ENCODE data around the gene CRKL. TPM values are rescaled to one million over a fixed set of nuclear protein-coding genes. Genes with fewer than 3 reads are reported as not detected.

Gene CRKL
- total and polyA plus RNA-seq, 4 donors, result 12.0 to 45.5 (median 22.6) TPM

GRCh38 chr22:20909543-20910303 lies 7.5 kb upstream of the CRKL start:
- Histone ChIP-seq H3K27ac (ENCODE audit: low read depth in 1 of 2, low read length in 2 of 2) (no peak overlapping the region), H3K36me3 (ENCODE audit: control insufficient read depth in 4 of 4, insufficient read depth in 3 of 4, low read depth in 1 of 4, low read length in 3 of 4) (no peaks in the 10 kb centered on the region), H3K4me3 (ENCODE audit: low read depth in 1 of 3, low read length in 3 of 3) (no peak overlapping the region), H3K9ac (ENCODE audit: low read depth in 1 of 2, low read length in 2 of 2) (no peak overlapping the region), H3K27me3 (ENCODE audit: control insufficient read depth in 4 of 4, insufficient read depth in 4 of 4, low read length in 3 of 4) (no peaks in the 10 kb centered on the region), H3K9me3 (ENCODE audit: control insufficient read depth in 4 of 4, low read length in 3 of 4) (no peaks in the 10 kb centered on the region), H3K4me1 (ENCODE audit: control insufficient read depth in 4 of 4, insufficient read depth in 4 of 4, low read length in 3 of 4) (peaks cover 0 to 8% (median 4%) of the 10 kb centered on the region in 4 donors)
- no peak for DNase-seq (ENCODE audit: low spot score)
- 83% methylated on average over 6 of the region's 6 CpGs for WGBS
- no peak for TF ChIP-seq YY1 (IDR thresholded peaks at IDR 0.05)
- TF ChIP-seq TAF1 (conservative IDR thresholded peaks at IDR 0.05), result no peak
- TF ChIP-seq, protein P1, sequence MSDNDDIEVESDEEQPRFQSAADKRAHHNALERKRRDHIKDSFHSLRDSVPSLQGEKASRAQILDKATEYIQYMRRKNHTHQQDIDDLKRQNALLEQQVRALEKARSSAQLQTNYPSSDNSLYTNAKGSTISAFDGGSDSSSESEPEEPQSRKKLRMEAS (IDR thresholded peaks at IDR 0.05), result no peak
- TF ChIP-seq SP1 (IDR thresholded peaks at IDR 0.05), result no peak
- no peak for TF ChIP-seq FOXA2 (IDR thresholded peaks at IDR 0.05)
- no peak for TF ChIP-seq REST (IDR thresholded peaks at IDR 0.05)
- TF ChIP-seq FOXA1 (IDR thresholded peaks at IDR 0.05), result no peak
- no peak for TF ChIP-seq HNF4G (IDR thresholded peaks at IDR 0.05)
- no peak for TF ChIP-seq JUND (IDR thresholded peaks at IDR 0.05)
- TF ChIP-seq, protein P2, sequence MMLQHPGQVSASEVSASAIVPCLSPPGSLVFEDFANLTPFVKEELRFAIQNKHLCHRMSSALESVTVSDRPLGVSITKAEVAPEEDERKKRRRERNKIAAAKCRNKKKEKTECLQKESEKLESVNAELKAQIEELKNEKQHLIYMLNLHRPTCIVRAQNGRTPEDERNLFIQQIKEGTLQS (IDR thresholded peaks at IDR 0.05), result no peak
- TF ChIP-seq HNF4A (conservative IDR thresholded peaks at IDR 0.05), result no peak
- TF ChIP-seq RAD21 (IDR thresholded peaks at IDR 0.05), result no peak
- TF ChIP-seq CTCF (IDR thresholded peaks at IDR 0.05; ENCODE audit: low read depth, low read length, missing input control), result no peak
- TF ChIP-seq NR2F2 (IDR thresholded peaks at IDR 0.05), result no peak

- peaks cover 0 to 8% (median 2%) of the 10 kb centered on the region in 4 donors for H3K4me1 ChIP-seq (ENCODE audit: control insufficient read depth in 4 of 4, insufficient read depth in 4 of 4, low read length in 3 of 4)
- H3K9me3 ChIP-seq (ENCODE audit: control insufficient read depth in 4 of 4, low read length in 3 of 4), result no peaks in the 10 kb centered on the region
- H3K27ac ChIP-seq (ENCODE audit: low read depth in 1 of 2, low read length in 2 of 2), result no peak overlapping the region
- no peaks in the 10 kb centered on the region for H3K36me3 ChIP-seq (ENCODE audit: control insufficient read depth in 4 of 4, insufficient read depth in 3 of 4, low read depth in 1 of 4, low read length in 3 of 4)
- H3K9ac ChIP-seq (ENCODE audit: low read depth in 1 of 2, low read length in 2 of 2), result no peak overlapping the region
- no peak for DNase-seq (ENCODE audit: low spot score)
- no peak overlapping the region for H3K4me3 ChIP-seq (ENCODE audit: low read depth in 1 of 3, low read length in 3 of 3)
- WGBS, result 94% methylated on average over 6 of the region's 6 CpGs
- H3K27me3 ChIP-seq (ENCODE audit: control insufficient read depth in 4 of 4, insufficient read depth in 4 of 4, low read length in 3 of 4), result no peaks in the 10 kb centered on the region
- TF ChIP-seq HNF4G (IDR thresholded peaks at IDR 0.05), result no peak
- TF ChIP-seq ZBTB33 (IDR thresholded peaks at IDR 0.05), result no peak
- no peak for TF ChIP-seq RAD21 (IDR thresholded peaks at IDR 0.05)
- no peak for TF ChIP-seq SP1 (IDR thresholded peaks at IDR 0.05)
- no peak for TF ChIP-seq GABPA (IDR thresholded peaks at IDR 0.05 in 1 of 2, conservative IDR thresholded peaks at IDR 0.05 in 1 of 2)
- TF ChIP-seq, protein P1 (IDR thresholded peaks at IDR 0.05), result no peak
- no peak for TF ChIP-seq EGR1 (IDR thresholded peaks at IDR 0.05; ENCODE audit: low read depth in 2 of 2)
- TF ChIP-seq, protein P2 (IDR thresholded peaks at IDR 0.05), result no peak
- TF ChIP-seq FOXA1 (IDR thresholded peaks at IDR 0.05), result no peak
- TF ChIP-seq REST (IDR thresholded peaks at IDR 0.05), result no peak
Observed at GRCh38 chr22:20912494-20912893, 4.7 kb upstream of the CRKL start.

Measured in liver (tissue), 9 donors.